ENCODE measurements around the gene MEIG1.
A peak's percentile ranks its signal among the peaks of the same experiment; 100 is the strongest.
"Not testable (repeated sequence)": the region's sequence is repeated elsewhere in the genome, so short reads cannot be mapped to it uniquely, and the experiment has no call there.

The MEIG1 gene

GRCh38 chr10:14958872-14959220, 342 bp upstream of the MEIG1 start:
- DNase-seq, result no peak

GRCh38 chr10:14967897-14968296, 8.7 kb downstream of the MEIG1 start:
- DNase-seq, result no peak

GRCh38 chr10:14971867-14972448, 12.8 kb downstream of the MEIG1 start:
- peak in 3 of 5 donors; percentile 28 to 32 (median 29) for DNase-seq

- not testable (repeated sequence) for DNase-seq
Observed at GRCh38 chr10:14974153-14974998, 15.2 kb downstream of the MEIG1 start.

GRCh38 chr10:14975672-14976273, 16.6 kb downstream of the MEIG1 start:
- DNase-seq, result no peak

- DNase-seq, result no peak
Observed at GRCh38 chr10:14982744-14983143, 23.6 kb downstream of the MEIG1 start.

GRCh38 chr10:14989552-14989951, 30.4 kb downstream of the MEIG1 start:
- DNase-seq, result not testable (repeated sequence)

GRCh38 chr10:14991035-14991749, 32.0 kb downstream of the MEIG1 start:
- DNase-seq, result peak in 1 of 5 donors; percentile 54

- not testable (repeated sequence) for DNase-seq
Observed at GRCh38 chr10:14992336-14992735, 33.1 kb downstream of the MEIG1 start.

GRCh38 chr10:14993500-14994455, 34.6 kb downstream of the MEIG1 start:
- not testable (repeated sequence) for DNase-seq

GRCh38 chr10:14995964-14996565, 36.9 kb downstream of the MEIG1 start:
- no peak for DNase-seq

- not testable (repeated sequence) for DNase-seq
Observed at GRCh38 chr10:15013530-15013929, 54.3 kb downstream of the MEIG1 start.

- DNase-seq, result no peak
Observed at GRCh38 chr10:15015451-15015850, 56.3 kb downstream of the MEIG1 start.

GRCh38 chr10:15020966-15021365, 61.8 kb downstream of the MEIG1 start:
- not testable (repeated sequence) for DNase-seq
